D341Med (cell line): Measurements from ENCODE around the gene SUN2.

Experiments
- DNase-seq: peaks from one replicate; pipeline ENCODE4 v3.0.0; 2012; ENCODE audit warnings: low spot score

The SUN2 gene

GRCh38 chr22:38734421-38735100, 21.2 kb downstream of the SUN2 start:
- no peak for DNase-seq

DNA sequence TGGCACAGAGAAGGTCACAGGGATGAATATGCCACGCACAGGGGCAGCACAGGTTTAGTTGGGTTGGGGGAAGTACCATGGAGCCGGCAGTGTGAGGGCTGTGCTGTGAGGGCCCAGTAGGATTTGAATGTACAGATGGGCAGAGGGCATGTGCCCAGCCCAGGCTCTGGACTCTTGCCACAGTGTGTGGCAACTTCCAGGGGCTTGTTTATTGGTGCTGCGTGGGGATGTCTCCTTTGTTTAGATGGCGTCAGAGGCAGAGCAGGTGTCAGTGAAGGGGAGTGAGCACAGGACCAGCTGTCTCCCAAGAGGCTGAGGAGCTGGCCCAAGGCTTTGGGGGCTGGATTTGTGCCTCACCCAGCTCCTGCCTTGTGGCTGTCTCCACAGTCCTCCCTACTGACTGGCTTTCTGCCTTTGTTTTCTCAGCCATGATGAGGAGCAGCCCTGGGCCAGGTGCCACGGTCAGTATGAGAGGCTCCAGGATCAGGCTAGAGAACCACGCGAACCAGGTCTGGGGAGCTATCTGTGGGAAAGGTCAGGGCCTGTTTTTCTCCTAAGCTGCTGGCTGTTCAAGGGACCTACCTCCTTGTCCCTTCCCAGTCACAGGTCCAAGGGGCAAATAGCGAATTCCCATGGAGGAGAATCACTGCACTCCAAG, 21.9 kb downstream of the SUN2 start:
- DNase-seq, result no peak

DNA sequence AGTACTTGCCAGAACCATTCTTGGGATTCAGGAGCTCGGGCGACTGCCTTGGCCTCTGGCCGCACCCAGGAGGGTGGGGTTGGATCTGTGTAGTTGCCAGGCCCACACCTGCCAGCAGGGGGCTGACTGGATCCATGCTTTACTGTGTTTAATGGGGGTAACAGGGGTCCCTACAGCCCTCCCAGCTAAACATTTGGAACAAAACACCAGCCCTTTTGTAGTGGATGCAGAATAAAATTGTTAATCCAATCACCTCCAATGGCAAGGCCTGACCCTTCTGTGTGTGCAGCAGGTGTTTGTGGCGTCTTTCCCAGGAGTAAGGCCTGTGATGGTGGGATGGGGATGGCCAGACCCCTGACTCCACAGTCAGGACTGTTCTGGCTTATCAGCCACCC, 22.5 kb downstream of the SUN2 start:
- peak; percentile 86 for DNase-seq

DNA sequence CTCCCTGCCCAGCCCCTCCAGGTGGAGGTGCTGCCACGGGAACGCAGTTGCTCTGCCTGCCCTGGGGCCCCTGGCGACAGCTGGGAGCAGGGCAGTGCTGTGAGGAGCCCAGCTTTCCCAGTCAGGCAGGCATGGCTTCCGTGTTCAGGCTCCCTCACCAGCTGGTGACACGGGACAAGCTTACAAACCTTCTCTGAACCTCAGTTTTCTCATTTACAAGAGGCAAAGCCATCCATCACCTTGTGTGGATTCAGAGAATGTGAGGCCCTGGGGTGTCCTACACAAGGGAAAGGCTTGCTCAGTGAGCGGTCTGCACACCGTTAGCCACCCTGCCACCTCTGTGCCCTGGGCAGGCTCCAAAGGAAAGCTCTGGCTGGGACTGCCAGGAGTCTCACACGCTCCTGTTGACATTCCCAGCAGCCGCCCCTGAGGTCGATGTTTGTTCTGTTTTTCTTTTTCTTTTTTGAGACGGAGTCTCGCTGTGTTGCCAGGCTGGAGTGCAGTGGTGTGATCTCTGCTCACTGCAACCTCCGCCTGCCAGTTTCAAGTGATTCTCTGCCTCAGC, 23.5 kb downstream of the SUN2 start:
- no peak for DNase-seq

DNA sequence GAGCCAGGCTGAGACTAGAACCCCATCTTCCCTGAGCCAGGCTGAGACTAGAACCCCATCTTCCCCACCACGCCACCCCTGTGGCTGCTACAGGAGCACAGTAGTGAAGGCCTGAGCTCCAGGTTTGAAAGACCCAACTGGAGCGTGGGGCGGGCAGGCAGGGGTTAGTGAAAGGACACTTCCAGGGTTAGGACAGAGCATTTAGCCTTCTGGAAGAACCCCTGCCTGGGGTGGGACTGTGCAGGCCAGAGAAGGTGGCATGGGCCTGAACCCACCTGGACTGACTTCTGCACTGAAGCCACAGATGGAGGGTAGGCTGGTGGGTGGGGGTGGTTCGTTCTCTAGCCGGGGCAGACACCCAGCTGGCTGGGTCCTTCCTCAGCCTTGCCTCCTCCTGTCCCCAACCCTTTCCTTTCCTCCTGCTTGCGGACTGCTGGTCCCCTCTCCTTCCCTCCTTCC, 24.1 kb downstream of the SUN2 start:
- no peak for DNase-seq

DNA sequence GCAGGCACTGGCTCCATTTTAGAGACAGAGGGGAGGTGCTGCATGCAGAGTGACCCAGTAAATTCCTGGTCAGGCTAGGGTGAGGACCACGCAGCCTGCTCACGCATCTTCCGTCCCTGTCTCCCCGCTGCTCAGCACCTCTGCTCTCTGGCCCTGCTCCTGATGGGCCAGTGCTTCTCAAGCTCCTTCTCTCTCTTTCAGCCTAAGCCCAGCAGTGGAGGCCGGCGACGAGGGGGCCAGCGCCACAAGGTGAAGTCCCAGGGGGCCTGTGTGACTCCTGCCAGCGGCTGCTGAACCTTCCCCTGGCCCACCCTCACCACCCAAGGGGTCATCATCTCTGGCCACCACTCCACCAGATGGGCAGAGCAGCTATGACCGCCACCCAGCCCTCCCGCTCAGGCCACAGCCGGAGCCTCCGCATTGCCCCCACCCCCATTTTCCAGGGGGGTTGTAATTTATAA, 25.4 kb downstream of the SUN2 start:
- DNase-seq, result no peak

GRCh38 chr22:38729946-38730345, 25.9 kb downstream of the SUN2 start:
- DNase-seq, result no peak

GRCh38 chr22:38728871-38729796, 26.7 kb downstream of the SUN2 start:
- DNase-seq, result no peak

DNA sequence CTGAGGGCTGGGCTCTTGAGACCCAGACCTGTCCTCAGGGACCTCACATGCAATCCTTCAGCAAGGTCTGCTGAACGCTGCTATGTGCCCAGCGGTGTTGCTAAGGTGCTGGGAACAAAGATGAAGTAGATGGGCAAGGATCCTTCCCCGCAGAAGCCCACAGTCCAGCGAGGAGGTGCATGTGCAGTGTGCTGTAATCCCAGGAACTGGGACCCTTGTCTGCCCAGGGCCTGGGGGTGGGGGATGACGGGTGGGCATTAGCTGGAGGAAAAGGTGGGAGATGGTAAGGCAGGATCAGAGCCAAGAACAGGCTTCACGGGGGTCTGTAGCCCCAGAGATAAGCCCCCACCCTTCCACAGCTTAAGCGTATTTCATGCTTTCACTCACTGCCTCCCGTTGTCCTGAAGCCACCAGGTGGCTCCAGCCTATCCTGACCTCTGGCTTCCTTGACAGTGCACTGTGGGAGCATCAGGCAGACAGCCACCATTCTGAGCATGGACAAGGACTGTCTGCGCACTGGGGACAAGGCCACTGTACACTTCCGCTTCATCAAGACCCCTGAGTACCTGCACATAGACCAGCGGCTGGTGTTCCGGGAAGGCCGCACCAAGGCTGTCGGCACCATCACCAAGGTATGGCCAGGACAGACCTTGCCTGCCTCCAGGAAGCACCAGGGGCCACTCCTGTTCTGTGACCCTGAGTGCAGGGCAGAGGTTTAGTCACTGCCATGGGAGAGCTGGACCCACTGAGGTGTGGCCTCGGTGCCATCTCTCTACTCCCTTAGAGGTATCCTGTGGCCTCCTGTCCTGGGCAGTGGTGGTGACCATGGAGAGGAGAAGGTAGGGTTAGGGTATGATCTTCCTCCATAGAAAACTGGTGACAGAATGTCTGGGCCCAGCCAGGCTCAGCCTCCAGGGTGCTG, 28.0 kb downstream of the SUN2 start:
- DNase-seq, result no peak

GRCh38 chr22:38727123-38727522, 28.7 kb downstream of the SUN2 start:
- no peak for DNase-seq

DNA sequence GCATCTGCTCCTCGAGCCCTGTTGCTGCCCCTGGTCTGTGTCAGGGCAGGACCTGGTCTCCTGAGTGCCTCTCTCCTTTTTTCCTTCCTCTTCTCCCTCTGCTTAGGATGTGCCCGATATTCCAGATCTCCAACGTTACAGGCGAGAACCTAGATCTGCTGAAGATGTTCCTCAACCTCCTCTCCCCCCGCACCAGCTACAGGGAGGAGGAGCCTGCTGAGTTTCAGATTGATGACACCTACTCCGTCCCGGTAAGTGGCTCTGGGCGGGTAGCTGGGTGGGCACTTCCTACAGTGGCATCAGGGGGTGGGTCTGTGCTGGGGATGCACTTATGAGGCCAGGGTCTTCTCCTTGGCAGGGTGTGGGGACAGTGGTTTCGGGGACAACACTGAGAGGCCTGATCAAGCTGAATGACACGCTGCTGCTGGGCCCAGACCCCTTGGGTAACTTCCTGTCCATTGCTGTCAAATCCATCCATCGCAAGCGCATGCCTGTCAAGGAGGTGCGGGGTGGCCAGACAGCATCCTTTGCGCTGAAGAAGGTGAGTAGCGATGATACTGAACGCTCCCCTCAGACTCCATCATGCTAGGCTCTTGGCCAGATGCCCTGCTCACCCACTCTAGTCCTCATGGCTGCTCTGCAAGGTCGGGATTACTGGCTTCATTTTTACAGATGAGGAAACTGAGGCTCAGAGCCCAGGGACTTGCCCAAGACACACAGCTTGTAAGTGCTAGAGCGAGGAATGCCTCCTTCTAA, 29.7 kb downstream of the SUN2 start:
- no peak for DNase-seq

- DNase-seq, result peak; percentile 80
Measured at GRCh38 chr22:38724926-38725571, 30.7 kb downstream of the SUN2 start.

GRCh38 chr22:38724176-38724575, 31.6 kb downstream of the SUN2 start:
- no peak for DNase-seq

- DNase-seq, result no peak
Measured at GRCh38 chr22:38721551-38721950, 34.2 kb downstream of the SUN2 start.

DNA sequence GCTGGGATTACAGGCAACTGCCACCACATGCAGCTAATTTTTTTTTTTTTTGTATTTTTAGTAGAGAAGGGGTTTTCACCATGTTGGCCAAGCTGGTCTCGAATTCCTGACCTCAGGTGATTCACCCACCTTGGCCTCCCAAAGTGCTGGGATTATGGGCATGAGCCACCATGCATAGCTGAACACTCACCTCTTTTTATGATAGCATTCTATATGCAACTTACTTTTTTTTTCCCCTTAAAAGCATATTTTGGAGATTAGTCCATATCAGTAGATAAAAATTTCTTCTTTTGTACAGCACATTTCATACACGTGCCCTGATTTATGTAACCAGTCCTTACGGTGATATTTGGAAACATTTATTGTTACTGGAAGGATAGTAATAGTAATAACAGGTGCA, 35.4 kb downstream of the SUN2 start:
- no peak for DNase-seq

DNA sequence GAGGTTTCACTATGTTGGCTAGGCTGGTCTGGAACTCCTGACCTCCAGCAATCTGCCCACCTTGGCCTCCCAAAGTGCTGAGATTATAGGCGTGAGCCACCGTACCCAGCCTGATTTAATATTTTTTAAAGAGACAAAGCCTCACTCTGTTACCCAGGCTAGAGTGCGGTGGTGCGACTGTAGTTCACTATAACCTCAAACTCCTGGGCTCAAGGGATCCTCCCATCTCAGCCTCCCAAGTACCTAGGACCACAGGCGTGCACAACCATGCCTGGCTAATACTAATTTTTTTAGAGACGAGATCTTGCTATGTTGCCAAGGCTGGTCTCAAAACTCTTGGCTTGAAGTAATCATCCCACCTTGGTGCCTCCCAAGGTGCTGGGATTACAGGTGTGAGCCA, 36.6 kb downstream of the SUN2 start:
- no peak for DNase-seq

DNA sequence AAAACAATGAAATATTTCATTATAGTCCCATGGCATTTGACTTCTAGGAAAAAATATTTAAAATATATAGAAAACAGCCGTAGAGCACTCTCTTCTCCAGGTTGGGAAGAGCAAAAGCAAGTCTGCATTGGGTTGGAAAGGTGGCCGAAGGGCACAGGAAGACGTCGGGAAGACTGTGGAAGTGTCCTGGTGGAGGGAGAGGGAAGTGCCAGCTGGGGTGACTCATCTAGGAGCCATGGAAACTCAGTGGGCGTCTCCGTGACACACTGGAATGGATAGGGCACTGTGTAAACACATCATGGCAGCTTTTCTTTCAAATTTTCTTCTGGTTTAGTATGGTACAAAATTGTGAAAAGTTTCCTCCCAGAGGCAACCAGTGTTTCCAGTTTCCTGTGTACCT, 37.4 kb downstream of the SUN2 start:
- DNase-seq, result peak; percentile 71

GRCh38 chr22:38717244-38717643, 38.6 kb downstream of the SUN2 start:
- DNase-seq, result no peak

GRCh38 chr22:38716826-38717225, 39.0 kb downstream of the SUN2 start:
- DNase-seq, result no peak

DNA sequence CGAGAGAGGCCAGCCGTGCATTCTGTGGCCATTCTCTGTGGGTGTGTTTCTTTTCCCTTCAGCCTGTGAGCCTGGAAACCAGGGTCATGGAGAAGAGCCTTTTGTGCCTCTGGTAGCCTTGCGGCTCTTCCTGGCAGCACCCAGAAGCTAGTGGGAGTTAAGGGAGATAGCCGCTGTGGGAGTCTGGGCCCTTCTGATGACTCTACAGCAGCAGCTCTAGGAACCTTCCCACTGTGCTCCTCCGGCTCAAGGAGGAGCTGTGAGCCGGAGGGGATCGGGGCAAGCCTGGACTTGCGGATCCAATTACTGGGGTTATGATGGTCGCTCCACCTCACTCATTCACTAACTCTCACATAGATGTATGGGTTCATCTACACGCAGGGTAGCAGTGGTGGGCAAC, 39.5 kb downstream of the SUN2 start:
- DNase-seq, result no peak
